OCI-LY7 (cell line): Measurements from ENCODE around the gene TRAF4.
A peak's percentile ranks its signal among the peaks of the same experiment; 100 is the strongest.

ENCODE experiments used
- CTCF ChIP-seq: fragments of 200-600 bp; sonication (generic); conservative IDR thresholded peaks from 2 replicates; pipeline ENCODE4 v1.5.1; 2014; ENCODE audit warnings: mild to moderate bottlenecking, antibody characterized with exemption, low read length, moderate library complexity, mixed read lengths
- EZH2phosphoT487 ChIP-seq: fragments of 200-600 bp; sonication (generic); IDR thresholded peaks from 2 replicates; pipeline ENCODE4 v1.6.1; 2018; ENCODE audit warnings: low read depth, borderline replicate concordance, mild to moderate bottlenecking, mixed run types, antibody characterized with exemption, low read length, moderate library complexity, mixed read lengths

GRCh38 chr17:28700830-28701492 lies 42.9 kb upstream of the TRAF4 start:
- TF ChIP-seq CTCF (peak; percentile 27; the same call in 1 of the 2 replicates), EZH2phosphoT487 (no peak)
